Right ventricle myocardium inferior (tissue), 1 donor: ENCODE data around the gene MRPL4. TPM values are rescaled to one million over a fixed set of nuclear protein-coding genes. Genes with fewer than 3 reads are reported as not detected.

Experiments used
- ATAC-seq: fragments of 200-7000 bp; cut with Tn5 transposase; one replicate; pipeline ENCODE4 v1.9.1; 2020; ENCODE audit warnings: mild to moderate bottlenecking, moderate library complexity
- DNase-seq: peaks from one replicate; pipeline ENCODE4 v3.0.0; 2021; ENCODE audit errors: missing footprints
- intact Hi-C: fragments of 100-400 bp; cut with DNase I; formaldehyde crosslinking; loops from one replicate; pipeline ENCODE4 v1.11.0; 2022
- microRNA-seq: library from miRNA; unstranded; fragments of <30 nt; microRNA quantifications from one replicate; pipeline ENCODE4 v1.2.0, GENCODE V29; 2020
- total RNA-seq: library from RNA; stranded (reverse); fragmentation: NEBNext Ultra II Directional; extraction: Animal tissue kit (Norgen Biotek cat#: 25700); gene quantifications from one replicate; pipeline ENCODE4 v1.2.1, GENCODE V29; 2021
- donor health status: DM: no; HTN: yes; CAD: no; lungs with severe emphysema.

MRPL4 gene
- total RNA-seq, 1 donor from 2014 or later = 70.1 TPM

- intact Hi-C loops = no loop called here
- peak; percentile 37 for DNase-seq
- ATAC-seq = no peak
Observed at GRCh38 chr19:10293637-10294367, 41.8 kb downstream of the MRPL4 start.

GRCh38 chr19:10294368-10294697 is 42.3 kb downstream of the MRPL4 start:
- intact Hi-C loops = no loop called here
- ATAC-seq (no peak), DNase-seq (peak; percentile 32)

GRCh38 chr19:10295305-10295846 is 43.4 kb downstream of the MRPL4 start:
- ATAC-seq (no peak), DNase-seq (peak; percentile 83)
- intact Hi-C loops = no loop called here

- peak; percentile 45 for DNase-seq
Observed at GRCh38 chr19:10295847-10296591, 44.0 kb downstream of the MRPL4 start.

GRCh38 chr19:10299545-10300458 is 47.8 kb downstream of the MRPL4 start:
- intact Hi-C loops = no loop called here
- DNase-seq = peak; percentile 57
- peak; percentile 28 for ATAC-seq

More at GRCh38 chr19:10295847-10296591, 44.0 kb downstream of the MRPL4 start:
- no peak for ATAC-seq
- intact Hi-C loops = no loop called here

- DNase-seq (peak; percentile 74), ATAC-seq (peak; percentile 47)
- intact Hi-C loops = no loop called here
Observed at GRCh38 chr19:10305139-10305806, 53.3 kb downstream of the MRPL4 start.

GRCh38 chr19:10306327-10306726 is 54.3 kb downstream of the MRPL4 start:
- ATAC-seq (no peak), DNase-seq (peak; percentile 13)
- intact Hi-C loops = no loop called here

GRCh38 chr19:10309423-10309822 is 57.4 kb downstream of the MRPL4 start, which contains the start of gene ZGLP1:
Gene ZGLP1 (minus strand): TSS chr19:10309815.
- ATAC-seq (no peak), DNase-seq (peak; percentile 11)
- intact Hi-C loops = no loop called here

Small RNAs within 50 kb of the gene (microRNA-seq; reads per million reads assigned to microRNA genes)
- not detected for gene MIR4322

Other genes with a start within 250 kb of the MRPL4 start
- gene COL5A3, start 241.7 kb upstream of the MRPL4 start, total RNA-seq = 10.4 TPM
- gene RDH8, start 238.7 kb upstream of the MRPL4 start, total RNA-seq = not detected
- gene SHFL, start 165.9 kb upstream of the MRPL4 start, total RNA-seq = 9.7 TPM
- not detected for gene ANGPTL6, start 149.5 kb upstream of the MRPL4 start, total RNA-seq
- gene PPAN, start 145.9 kb upstream of the MRPL4 start, total RNA-seq = 27.0 TPM
- 4.5 TPM for gene P2RY11, start 140.5 kb upstream of the MRPL4 start, total RNA-seq
- gene EIF3G, start 132.3 kb upstream of the MRPL4 start, total RNA-seq = 167 TPM
- gene DNMT1, start 57.3 kb upstream of the MRPL4 start, total RNA-seq = 26.0 TPM
- gene S1PR2, start 20.9 kb upstream of the MRPL4 start, total RNA-seq = 8.4 TPM
- gene ICAM1, start 18.9 kb downstream of the MRPL4 start, total RNA-seq = 8.6 TPM
- 0.30 TPM for gene ICAM4, start 34.7 kb downstream of the MRPL4 start, total RNA-seq
- gene ICAM5, start 37.7 kb downstream of the MRPL4 start, total RNA-seq = 0.38 TPM
- 0.65 TPM for gene ZGLP1, start 57.6 kb downstream of the MRPL4 start, total RNA-seq
- 20.1 TPM for gene FDX2, start 63.8 kb downstream of the MRPL4 start, total RNA-seq
- 10.1 TPM for gene RAVER1, start 81.3 kb downstream of the MRPL4 start, total RNA-seq
- gene ICAM3, start 87.4 kb downstream of the MRPL4 start, total RNA-seq = 36.7 TPM
- gene TYK2, start 128.4 kb downstream of the MRPL4 start, total RNA-seq = 67.1 TPM
- 155 TPM for gene CDC37, start 151.3 kb downstream of the MRPL4 start, total RNA-seq
- 37.0 TPM for gene PDE4A, start 168.3 kb downstream of the MRPL4 start, total RNA-seq